Left lung (tissue), 10 donors: ENCODE data around the gene SARS2. TPM values are rescaled to one million over a fixed set of nuclear protein-coding genes. Genes with fewer than 3 reads are reported as not detected.

Experiments used
- ATAC-seq: fragments of 200-7000 bp; cut with Tn5 transposase; one replicate; pipeline ENCODE4 v1.9.1; 2020; ENCODE audit warnings: moderate library complexity
- DNase-seq, 4 donors: peaks; one replicate each; pipeline ENCODE4 v3.0.0-alpha.2; 2013 to 2020
- H3K27ac ChIP-seq, 2 donors: fragments of 200-600 bp; sonication (generic) in 1 of 2; one replicate each; pipeline versions ENCODE4 v1.5.0 to v1.8.0; 2020 to 2021
- H3K27me3 ChIP-seq, 2 donors: fragments of 200-600 bp; sonication (generic) in 1 of 2; one replicate each; pipeline versions ENCODE4 v1.5.0 to v1.8.0; 2020 to 2021
- H3K36me3 ChIP-seq, 2 donors: fragments of 200-600 bp; sonication (generic) in 1 of 2; one replicate each; pipeline versions ENCODE4 v1.5.0 to v1.8.0; 2020 to 2021
- H3K4me1 ChIP-seq, 2 donors: fragments of 200-600 bp; one replicate each; pipeline ENCODE4 v1.8.0; 2021
- H3K4me3 ChIP-seq, 2 donors: fragments of 200-600 bp; sonication (generic) in 1 of 2; one replicate each; pipeline versions ENCODE4 v1.5.0 to v1.8.0; 2020 to 2021; ENCODE audit warnings: mild to moderate bottlenecking in 1 of 2
- H3K9me3 ChIP-seq, 2 donors: fragments of 200-600 bp; sonication (generic) in 1 of 2; one replicate each; pipeline versions ENCODE4 v1.5.0 to v1.8.0; 2020 to 2021
- intact Hi-C, 2 donors: fragments of 100-400 bp; cut with DNase I; formaldehyde crosslinking; loops; one replicate each; pipeline versions ENCODE4 v1.11.2 to v1.14.2; 2022
- polyA plus RNA-seq, 6 donors: library from polyadenylated mRNA; unstranded; fragments of 120-200 nt; gene quantifications; one replicate each; pipeline ENCODE4 v1.2.1, GENCODE V29; 2013; ENCODE audit not compliant: insufficient read length in 6 of 6
- total RNA-seq, 2 donors: library from RNA; stranded (reverse); fragmentation: NEBNext Ultra II Directional; extraction: Animal tissue kit (Norgen Biotek cat#: 25700); gene quantifications; one replicate each; pipeline ENCODE4 v1.2.1, GENCODE V29; 2021
- TF ChIP-seq, protein P1 (sequence below), 2 donors: fragments of 200-600 bp; sonication (generic) in 1 of 2; IDR thresholded peaks; one replicate each; pipeline versions ENCODE4 v1.5.0 to v1.8.0; 2021; ENCODE audit warnings: antibody characterized with exemption in 2 of 2
- donor health status: DM: no; HTN: yes; CAD: no.
- donor health status: DM: no; HTN: no; CAD: no.

The SARS2 gene
- total and polyA plus RNA-seq, 8 donors, result 15.4 to 43.8 (median 34.6) TPM

DNA sequence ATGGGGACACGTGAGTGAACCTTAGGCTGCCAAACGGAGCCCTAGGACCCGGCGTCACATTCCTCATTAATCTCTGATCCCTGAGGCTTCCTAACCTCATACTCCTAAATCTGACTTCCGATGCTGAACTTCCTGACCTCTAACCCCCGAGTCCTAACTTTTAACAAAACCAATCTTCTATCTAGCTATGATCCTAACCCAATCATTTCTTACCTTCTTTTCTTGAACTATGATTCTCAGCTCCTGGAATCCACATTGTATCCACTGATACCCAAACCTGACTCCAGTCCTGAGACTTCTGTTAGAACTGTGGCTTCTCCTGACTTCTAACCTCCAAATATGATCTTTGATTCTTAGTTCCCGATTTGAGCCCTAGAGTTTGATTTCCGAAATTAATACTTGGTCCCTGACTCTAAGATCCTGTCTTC lies 30.3 kb downstream of the SARS2 start:
- Histone ChIP-seq H3K36me3 (peaks cover 0 to 15% of the 10 kb centered on the region in 2 donors), H3K27ac (peak overlapping the region; percentile 83 to 96), H3K27me3 (no peaks in the 10 kb centered on the region), H3K4me3 (peak overlapping the region; percentile 78 to 84), H3K9me3 (no peaks in the 10 kb centered on the region), H3K4me1 (peaks cover 7 to 38% of the 10 kb centered on the region in 2 donors)
- TF ChIP-seq, protein P1, sequence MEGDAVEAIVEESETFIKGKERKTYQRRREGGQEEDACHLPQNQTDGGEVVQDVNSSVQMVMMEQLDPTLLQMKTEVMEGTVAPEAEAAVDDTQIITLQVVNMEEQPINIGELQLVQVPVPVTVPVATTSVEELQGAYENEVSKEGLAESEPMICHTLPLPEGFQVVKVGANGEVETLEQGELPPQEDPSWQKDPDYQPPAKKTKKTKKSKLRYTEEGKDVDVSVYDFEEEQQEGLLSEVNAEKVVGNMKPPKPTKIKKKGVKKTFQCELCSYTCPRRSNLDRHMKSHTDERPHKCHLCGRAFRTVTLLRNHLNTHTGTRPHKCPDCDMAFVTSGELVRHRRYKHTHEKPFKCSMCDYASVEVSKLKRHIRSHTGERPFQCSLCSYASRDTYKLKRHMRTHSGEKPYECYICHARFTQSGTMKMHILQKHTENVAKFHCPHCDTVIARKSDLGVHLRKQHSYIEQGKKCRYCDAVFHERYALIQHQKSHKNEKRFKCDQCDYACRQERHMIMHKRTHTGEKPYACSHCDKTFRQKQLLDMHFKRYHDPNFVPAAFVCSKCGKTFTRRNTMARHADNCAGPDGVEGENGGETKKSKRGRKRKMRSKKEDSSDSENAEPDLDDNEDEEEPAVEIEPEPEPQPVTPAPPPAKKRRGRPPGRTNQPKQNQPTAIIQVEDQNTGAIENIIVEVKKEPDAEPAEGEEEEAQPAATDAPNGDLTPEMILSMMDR (IDR thresholded peaks at IDR 0.05), result no peak
- ATAC-seq, result no peak
- intact Hi-C loops, result no loop called here
- DNase-seq, result no peak

DNA sequence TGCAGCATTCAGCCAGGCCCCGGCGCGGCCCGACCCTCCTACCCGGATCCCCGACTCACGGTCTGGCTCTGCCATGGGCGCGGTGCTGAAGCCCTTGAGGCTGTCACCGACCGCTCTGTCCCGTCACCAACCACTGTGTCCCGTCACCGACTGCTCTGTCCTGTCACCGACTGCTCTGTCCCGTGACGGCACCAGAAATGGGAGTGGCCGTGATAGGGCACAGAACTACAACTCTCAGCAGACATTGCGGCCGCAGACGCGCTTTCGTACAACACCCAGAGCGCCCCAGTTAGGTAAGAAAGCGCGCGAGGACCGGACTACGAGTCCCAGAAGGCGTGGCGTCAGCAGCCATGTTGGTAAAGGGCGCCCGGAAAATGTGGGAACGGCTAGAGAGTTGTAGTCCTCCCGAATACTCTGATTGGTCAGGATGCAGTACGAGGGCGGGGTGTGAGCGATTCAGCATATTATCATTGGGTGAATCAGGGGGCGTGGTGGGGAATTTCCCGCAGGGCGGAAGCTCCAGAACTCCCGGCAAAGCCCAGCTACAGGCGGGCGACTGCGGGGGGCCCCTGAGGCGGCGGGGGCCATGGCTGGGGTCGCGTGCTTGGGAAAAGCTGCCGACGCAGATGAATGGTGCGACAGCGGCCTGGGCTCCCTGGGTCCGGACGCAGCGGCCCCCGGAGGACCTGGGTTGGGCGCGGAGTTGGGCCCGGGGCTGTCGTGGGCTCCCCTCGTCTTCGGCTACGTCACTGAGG lies 30.9 kb downstream of the SARS2 start, which contains the start of the genes NFKBIB and SIRT2:
TSS of gene NFKBIB (plus strand) at position 523 of the 755 bp plus-strand sequence. CDS start at position 587, 64 bp downstream.
TSS of gene SIRT2 (minus strand) at position 172 of the 755 bp plus-strand sequence. CDS start at position 75, 97 bp downstream.
- Histone ChIP-seq H3K27me3 (no peaks in the 10 kb centered on the region), H3K36me3 (peaks cover 0 to 9% of the 10 kb centered on the region in 2 donors), H3K9me3 (no peaks in the 10 kb centered on the region), H3K4me3 (peak within 1 kb of the TSS; percentile 78 to 84), H3K27ac (peak within 1 kb of the TSS; percentile 83 to 96), H3K4me1 (peaks cover 7 to 38% of the 10 kb centered on the region in 2 donors)
- TF ChIP-seq, protein P1 (IDR thresholded peaks at IDR 0.05), result no peak
- ATAC-seq, result peak; percentile 97
- peak; percentile 99 to 100 (median 100) for DNase-seq
- intact Hi-C loops, result no loop called here

DNA sequence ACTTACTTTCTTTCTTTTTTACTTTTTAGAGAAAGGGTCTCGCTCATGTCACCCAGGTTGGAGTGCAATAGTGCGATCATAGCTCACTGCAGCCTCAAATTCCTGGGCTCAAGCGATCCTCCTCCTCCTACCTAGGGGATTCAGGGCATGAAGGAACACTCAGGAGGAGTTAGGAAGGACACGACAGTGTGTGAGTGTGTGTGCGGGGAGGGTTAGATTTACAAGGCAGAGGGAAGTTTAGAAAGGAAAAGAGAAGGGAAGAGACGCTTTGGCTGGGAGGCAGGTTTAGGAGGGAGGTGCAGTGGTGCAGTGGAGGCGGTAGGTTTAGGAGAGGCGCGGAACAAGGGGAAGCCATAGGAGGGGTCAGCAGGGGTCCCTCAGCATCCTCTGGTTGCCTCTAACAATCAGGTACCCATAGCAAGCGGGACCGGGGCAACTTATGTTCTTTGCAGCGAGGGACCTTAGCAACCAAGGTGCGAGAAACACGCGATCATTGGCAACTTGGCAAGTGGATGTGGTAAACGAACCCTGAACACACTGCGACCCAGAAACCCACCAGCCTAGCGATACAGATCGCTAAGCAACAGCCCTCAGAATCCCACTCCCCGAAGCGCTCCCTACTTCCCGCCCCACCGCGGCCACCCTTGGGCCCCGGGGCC lies 31.6 kb downstream of the SARS2 start:
- no peaks in the 10 kb centered on the region for H3K27me3 ChIP-seq
- peak in 1 of 4 donors; percentile 39 for DNase-seq
- peak overlapping the region; percentile 78 to 84 for H3K4me3 ChIP-seq
- H3K9me3 ChIP-seq, result no peaks in the 10 kb centered on the region
- H3K27ac ChIP-seq, result peak overlapping the region; percentile 76 to 96
- peak; percentile 3 for ATAC-seq
- intact Hi-C loops, result no loop called here
- peaks cover 0 to 9% of the 10 kb centered on the region in 2 donors for H3K36me3 ChIP-seq
- TF ChIP-seq, protein P1 (IDR thresholded peaks at IDR 0.05), result no peak
- peaks cover 7 to 41% of the 10 kb centered on the region in 2 donors for H3K4me1 ChIP-seq

DNA sequence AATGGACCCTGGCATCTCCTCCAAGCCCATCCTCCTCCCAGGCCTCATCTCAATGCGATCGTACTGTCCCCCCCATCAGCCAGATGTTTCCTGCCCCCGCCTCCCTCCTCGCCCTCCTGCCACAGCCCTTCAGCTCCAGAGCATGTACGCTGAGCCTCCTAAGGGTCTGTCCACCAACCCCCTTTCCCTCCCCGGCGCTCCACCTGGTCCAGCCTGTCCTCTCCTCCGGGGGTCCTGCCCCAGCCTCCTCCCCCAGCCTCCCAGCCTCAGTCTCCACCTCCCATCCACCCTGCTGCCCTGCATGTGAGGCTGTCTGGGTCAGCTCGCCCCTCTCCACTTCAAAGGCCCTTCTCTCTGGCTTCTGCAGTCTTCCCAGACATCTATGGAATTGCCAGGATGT lies 35.6 kb downstream of the SARS2 start:
- ATAC-seq, result no peak
- H3K4me3 ChIP-seq, result no peak overlapping the region
- H3K4me1 ChIP-seq, result peaks cover 0 to 31% of the 10 kb centered on the region in 2 donors
- H3K9me3 ChIP-seq, result no peaks in the 10 kb centered on the region
- H3K27ac ChIP-seq, result no peak overlapping the region
- peaks cover 0 to 31% of the 10 kb centered on the region in 2 donors for H3K36me3 ChIP-seq
- no peak for DNase-seq
- H3K27me3 ChIP-seq, result no peaks in the 10 kb centered on the region
- TF ChIP-seq, protein P1 (IDR thresholded peaks at IDR 0.05), result no peak
- intact Hi-C loops, result no loop called here

DNA sequence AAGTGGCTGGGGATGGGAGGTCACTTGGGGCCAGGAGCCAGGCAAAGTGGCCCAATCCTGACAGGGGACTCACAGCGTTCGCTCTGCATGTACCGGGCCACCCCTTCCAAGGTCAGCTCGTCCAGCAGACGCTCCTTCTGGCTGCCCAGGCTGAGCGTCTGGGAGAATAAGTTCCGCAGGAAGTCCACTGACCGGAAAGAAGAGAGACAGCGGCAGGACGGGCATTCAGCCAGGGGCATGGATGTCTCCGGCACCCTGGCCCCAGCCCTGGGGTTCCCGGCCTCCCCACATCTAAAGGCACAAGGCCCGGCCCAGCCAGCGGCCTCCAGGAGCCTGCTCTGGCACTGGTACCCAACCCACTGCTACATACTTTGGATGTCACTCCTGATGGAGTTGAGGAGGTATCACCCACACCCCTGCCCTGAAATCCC lies 37.2 kb downstream of the SARS2 start:
- H3K4me3 ChIP-seq, result no peak overlapping the region
- peaks cover 0 to 47% of the 10 kb centered on the region in 2 donors for H3K36me3 ChIP-seq
- no peak for DNase-seq
- peaks cover 0 to 24% of the 10 kb centered on the region in 2 donors for H3K4me1 ChIP-seq
- intact Hi-C loops, result no loop called here
- TF ChIP-seq, protein P1 (IDR thresholded peaks at IDR 0.05), result no peak
- ATAC-seq, result no peak
- no peaks in the 10 kb centered on the region for H3K9me3 ChIP-seq
- H3K27ac ChIP-seq, result peak overlapping the region in 1 of 2 donors; percentile 20
- no peaks in the 10 kb centered on the region for H3K27me3 ChIP-seq
